ENCODE data around the gene PRELID3B.

Gene PRELID3B

GRCh38 chr20:58993332-58994248 is 49.0 kb downstream of the PRELID3B start:
- no peak for DNase-seq

- DNase-seq = no peak
Observed at GRCh38 chr20:58992911-58993310, 49.7 kb downstream of the PRELID3B start.

DNA sequence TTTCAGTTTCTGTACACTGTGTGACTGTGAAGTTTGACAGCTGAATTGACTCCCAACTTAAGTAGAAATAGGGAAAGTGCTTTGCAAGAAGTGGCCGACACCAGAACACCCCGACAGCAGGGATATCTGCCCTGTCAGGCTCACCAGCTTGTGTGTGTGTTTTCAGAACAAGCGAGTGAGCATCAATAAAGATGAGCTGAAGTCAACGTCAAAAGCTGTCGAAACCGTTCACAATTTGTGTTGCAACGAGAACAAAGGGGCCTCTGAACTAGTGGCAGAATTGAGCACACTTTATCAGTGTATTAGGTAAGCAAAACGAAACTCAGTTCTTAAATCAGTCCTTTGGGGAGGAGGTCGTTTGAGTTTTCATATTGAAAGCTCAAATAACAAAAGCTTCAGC is 50.9 kb downstream of the PRELID3B start:
- no peak for DNase-seq

DNA sequence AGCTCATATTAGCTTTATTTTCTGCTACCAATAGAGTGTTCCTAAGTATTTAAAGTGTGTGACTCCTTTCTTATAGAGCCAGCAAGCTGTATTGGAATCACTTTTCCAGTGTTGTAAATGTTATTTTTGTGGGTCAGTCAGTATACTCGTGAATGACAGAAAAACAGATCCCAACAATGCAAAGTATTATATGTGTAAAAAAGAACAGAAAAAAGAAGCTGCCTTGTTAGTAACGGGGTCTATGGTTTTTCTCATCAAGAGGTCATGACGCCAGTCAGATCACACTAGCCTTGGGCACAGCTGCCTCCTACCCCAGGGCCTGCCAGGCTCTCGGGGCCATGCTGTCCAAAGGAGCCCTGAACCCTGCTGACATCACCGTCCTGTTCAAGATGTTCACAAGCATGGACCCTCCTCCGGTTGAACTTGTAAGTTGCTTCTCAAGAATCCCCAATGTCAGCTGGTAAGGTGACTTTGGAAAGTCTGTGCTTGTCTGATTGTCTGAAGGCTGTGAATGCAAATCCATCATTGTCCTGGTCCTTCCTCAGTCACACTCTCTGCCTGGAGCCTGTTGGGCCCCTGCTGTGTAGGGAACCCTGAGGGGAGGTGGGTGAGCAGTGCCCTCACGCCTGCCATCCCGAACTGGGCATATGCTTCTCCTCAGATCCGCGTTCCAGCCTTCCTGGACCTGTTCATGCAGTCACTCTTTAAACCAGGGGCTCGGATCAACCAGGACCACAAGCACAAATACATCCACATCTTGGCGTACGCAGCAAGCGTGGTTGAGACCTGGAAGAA is 51.7 kb downstream of the PRELID3B start:
- DNase-seq = no peak

- no peak for DNase-seq
Observed at GRCh38 chr20:58989196-58989595, 53.4 kb downstream of the PRELID3B start.

GRCh38 chr20:58988565-58988882 is 54.1 kb downstream of the PRELID3B start:
- no peak for DNase-seq

GRCh38 chr20:58987790-58988564 is 54.6 kb downstream of the PRELID3B start:
- no peak for DNase-seq

GRCh38 chr20:58986968-58987517 is 55.5 kb downstream of the PRELID3B start:
- DNase-seq = no peak

- DNase-seq = no peak
Observed at GRCh38 chr20:58986286-58986967, 56.2 kb downstream of the PRELID3B start.

- DNase-seq = no peak
Observed at GRCh38 chr20:58985656-58986055, 56.9 kb downstream of the PRELID3B start.

DNA sequence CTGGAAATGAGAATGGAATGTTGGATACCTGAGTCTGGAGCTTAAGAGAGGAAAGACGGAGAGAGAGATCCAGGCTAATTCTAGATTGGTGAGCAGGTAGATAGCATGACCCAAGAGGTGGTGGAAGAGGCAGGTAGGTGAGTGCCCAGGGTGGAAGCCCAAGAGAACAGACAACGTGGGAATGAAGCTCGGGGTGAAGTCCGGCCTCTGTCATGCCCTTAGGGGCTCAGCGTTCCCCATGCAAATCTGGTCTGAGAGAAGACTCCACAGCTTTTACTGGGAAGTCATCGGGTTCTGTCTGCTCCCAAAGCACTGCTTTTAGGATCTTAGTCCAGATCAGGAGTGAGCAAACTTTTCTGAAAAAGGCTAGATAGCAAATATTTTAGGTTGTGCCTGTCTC is 57.9 kb downstream of the PRELID3B start:
- no peak for DNase-seq

Measured in effector CD4-positive, alpha-beta T cell (primary cell).